Activated naive CD8-positive, alpha-beta T cell treated with anti-CD3 and anti-CD28 coated beads, Interleukin-2, amount 10 ng/mL, durations not matched to agents 7 days and 5 days (primary cell): ENCODE measurements around the gene DUSP7. TPM values are rescaled to one million over a fixed set of nuclear protein-coding genes. Genes with fewer than 3 reads are reported as not detected.
A peak's percentile ranks its signal among the peaks of the same experiment; 100 is the strongest.

ENCODE experiments used
- ATAC-seq: fragments of 150-1000 bp; cut with Tn5 transposase; one replicate; pipeline ENCODE4 v1.10.0; 2021; ENCODE audit warnings: low read depth, moderate library complexity
- POLR2A ChIA-PET: fragments of 350-600 bp; sonication (Branson Sonifier 250); formaldehyde crosslinking; loops from one replicate; lab custom pipeline; 2021; ENCODE audit warnings: antibody characterized with exemption; lab: Charles Lee
- DNase-seq: peaks from one replicate; pipeline ENCODE4 v3.0.0; 2021
- H3K27ac Mint-ChIP-seq: one replicate; pipeline ENCODE4 v1.8.0; 2022; ENCODE audit warnings: mild to moderate bottlenecking, mixed read lengths
- H3K27me3 Mint-ChIP-seq: one replicate; pipeline ENCODE4 v1.8.0; 2022; ENCODE audit warnings: mild to moderate bottlenecking, moderate library complexity, mixed read lengths
- H3K36me3 Mint-ChIP-seq: one replicate; pipeline ENCODE4 v1.8.0; 2021; ENCODE audit warnings: mild to moderate bottlenecking, mixed read lengths
- H3K4me1 Mint-ChIP-seq: one replicate; pipeline ENCODE4 v1.8.0; 2021; ENCODE audit warnings: mixed read lengths
- H3K4me3 Mint-ChIP-seq: one replicate; pipeline ENCODE4 v1.8.0; 2022; ENCODE audit warnings: mild to moderate bottlenecking, moderate library complexity, mixed read lengths
- H3K9me3 Mint-ChIP-seq: one replicate; pipeline ENCODE4 v1.8.0; 2021; ENCODE audit warnings: mixed read lengths
- total RNA-seq, 2 experiments: library from RNA; stranded (reverse); gene quantifications; one replicate each; pipeline ENCODE4 v1.2.3, GENCODE V29; 2021

The DUSP7 gene
- total RNA-seq, 2 experiments from 2014 or later, result 30.9 to 31.3 TPM

DNA sequence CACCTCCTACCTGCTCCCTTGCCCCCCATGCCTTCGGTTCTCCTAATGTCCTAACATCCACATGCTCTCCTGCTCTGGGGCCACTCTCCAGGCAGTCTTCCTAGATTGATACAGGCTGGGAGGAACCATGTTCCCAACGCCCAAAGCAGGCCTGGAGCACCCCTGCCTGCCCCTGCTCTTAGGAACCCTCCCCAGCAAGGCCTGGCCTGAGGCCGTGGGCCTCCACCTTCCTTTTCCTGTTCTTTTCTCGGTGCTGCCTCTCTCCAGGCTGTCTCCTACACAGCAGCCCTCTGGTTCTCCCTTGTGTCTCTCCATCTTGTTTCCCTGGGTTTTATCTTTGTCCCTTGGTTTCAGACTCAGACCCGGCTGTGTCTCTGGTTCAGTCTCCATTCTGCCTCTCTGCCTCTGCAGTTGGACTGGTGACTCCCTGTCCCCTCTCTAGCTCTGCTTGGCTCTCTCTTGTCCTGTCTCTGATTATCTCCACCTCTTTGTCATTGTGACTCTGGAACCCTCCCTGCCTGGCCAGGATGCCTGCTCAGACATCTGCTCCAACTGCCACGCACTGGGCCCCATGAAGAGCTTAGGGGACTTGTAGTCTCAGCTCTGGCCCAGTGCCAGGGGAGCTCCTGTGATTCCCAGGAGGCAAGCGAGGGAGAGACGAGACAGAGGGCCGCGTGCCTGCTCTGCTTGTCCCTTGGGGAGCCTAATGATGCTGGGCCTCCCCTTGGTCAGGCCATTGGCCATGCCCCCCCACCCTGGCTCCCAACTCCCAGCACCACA lies 34.7 kb downstream of the DUSP7 start:
- H3K27me3 Mint-ChIP-seq, result no peaks in the 10 kb centered on the region
- H3K27ac Mint-ChIP-seq, result no peak overlapping the region
- no peaks in the 10 kb centered on the region for H3K36me3 Mint-ChIP-seq
- H3K4me3 Mint-ChIP-seq, result no peak overlapping the region
- no peak for DNase-seq
- no peak for ATAC-seq
- POLR2A ChIA-PET, result no interaction called here
- no peaks in the 10 kb centered on the region for H3K9me3 Mint-ChIP-seq
- H3K4me1 Mint-ChIP-seq, result peaks cover 2% of the 10 kb centered on the region

- DNase-seq, result no peak
- no peak overlapping the region for H3K4me3 Mint-ChIP-seq
- POLR2A ChIA-PET, result no interaction called here
- ATAC-seq, result no peak
- H3K36me3 Mint-ChIP-seq, result no peaks in the 10 kb centered on the region
- no peaks in the 10 kb centered on the region for H3K9me3 Mint-ChIP-seq
- peaks cover 2% of the 10 kb centered on the region for H3K4me1 Mint-ChIP-seq
- H3K27me3 Mint-ChIP-seq, result no peaks in the 10 kb centered on the region
- H3K27ac Mint-ChIP-seq, result peak overlapping the region; percentile 30
Measured at GRCh38 chr3:52020796-52021195, 35.6 kb downstream of the DUSP7 start.

- H3K4me3 Mint-ChIP-seq, result no peak overlapping the region
- no peaks in the 10 kb centered on the region for H3K9me3 Mint-ChIP-seq
- no peak for DNase-seq
- no peak overlapping the region for H3K27ac Mint-ChIP-seq
- ATAC-seq, result no peak
- H3K27me3 Mint-ChIP-seq, result no peaks in the 10 kb centered on the region
- H3K36me3 Mint-ChIP-seq, result no peaks in the 10 kb centered on the region
- POLR2A ChIA-PET, result no interaction called here
- H3K4me1 Mint-ChIP-seq, result peaks cover 2% of the 10 kb centered on the region
Measured at GRCh38 chr3:52019352-52020080, 36.9 kb downstream of the DUSP7 start.

DNA sequence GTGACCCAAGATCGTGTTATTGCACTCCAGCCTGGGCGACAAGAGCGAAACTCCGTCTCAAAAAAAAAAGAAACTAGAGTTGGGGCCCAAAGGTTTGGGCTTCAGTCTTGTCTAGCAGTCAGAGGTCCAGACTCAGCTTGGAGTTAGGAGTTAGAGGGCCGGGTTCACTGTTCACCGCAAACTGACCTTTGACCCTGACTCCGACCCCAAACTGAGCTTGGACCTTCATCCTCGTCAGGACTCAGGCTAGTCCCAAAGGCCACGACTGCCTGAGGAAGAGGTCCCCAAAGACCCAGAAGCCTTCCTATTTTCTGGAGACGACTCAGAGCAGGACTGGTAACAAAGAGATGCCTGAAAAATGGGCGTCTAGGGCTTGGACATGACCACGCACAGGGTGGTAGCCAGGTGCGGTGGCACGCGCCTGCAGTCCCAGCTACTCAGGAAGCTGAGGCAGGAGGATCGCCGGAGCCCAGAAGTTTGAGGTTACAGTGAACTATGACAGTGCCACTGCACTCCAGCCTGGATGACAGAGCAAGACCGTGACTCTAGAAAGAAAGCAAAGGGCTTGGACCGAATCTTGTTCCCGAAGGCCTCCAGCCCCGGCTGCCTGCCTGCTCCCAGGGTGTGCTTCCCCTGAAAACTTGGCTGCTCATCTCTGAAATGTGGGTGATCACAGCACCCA lies 37.9 kb downstream of the DUSP7 start:
- H3K27ac Mint-ChIP-seq, result no peak overlapping the region
- ATAC-seq (no peak), DNase-seq (no peak)
- H3K9me3 Mint-ChIP-seq, result no peaks in the 10 kb centered on the region
- H3K36me3 Mint-ChIP-seq, result no peaks in the 10 kb centered on the region
- peaks cover 2% of the 10 kb centered on the region for H3K4me1 Mint-ChIP-seq
- no peak overlapping the region for H3K4me3 Mint-ChIP-seq
- H3K27me3 Mint-ChIP-seq, result no peaks in the 10 kb centered on the region
- POLR2A ChIA-PET, result no interaction called here

- ATAC-seq, result no peak
- H3K36me3 Mint-ChIP-seq, result no peaks in the 10 kb centered on the region
- DNase-seq, result no peak
- H3K4me1 Mint-ChIP-seq, result peaks cover 4% of the 10 kb centered on the region
- no peak overlapping the region for H3K4me3 Mint-ChIP-seq
- POLR2A ChIA-PET, result no interaction called here
- no peaks in the 10 kb centered on the region for H3K27me3 Mint-ChIP-seq
- no peaks in the 10 kb centered on the region for H3K9me3 Mint-ChIP-seq
- H3K27ac Mint-ChIP-seq, result no peak overlapping the region
Measured at GRCh38 chr3:52017586-52017985, 38.8 kb downstream of the DUSP7 start.

GRCh38 chr3:52015438-52016228 lies 40.7 kb downstream of the DUSP7 start:
- Mint-ChIP-seq H3K4me1 (peaks cover 4% of the 10 kb centered on the region), H3K4me3 (no peak overlapping the region), H3K27ac (no peak overlapping the region), H3K9me3 (no peaks in the 10 kb centered on the region), H3K36me3 (no peaks in the 10 kb centered on the region), H3K27me3 (no peaks in the 10 kb centered on the region)
- DNase-seq, result no peak
- ATAC-seq, result no peak
- POLR2A ChIA-PET, result no interaction called here

DNA sequence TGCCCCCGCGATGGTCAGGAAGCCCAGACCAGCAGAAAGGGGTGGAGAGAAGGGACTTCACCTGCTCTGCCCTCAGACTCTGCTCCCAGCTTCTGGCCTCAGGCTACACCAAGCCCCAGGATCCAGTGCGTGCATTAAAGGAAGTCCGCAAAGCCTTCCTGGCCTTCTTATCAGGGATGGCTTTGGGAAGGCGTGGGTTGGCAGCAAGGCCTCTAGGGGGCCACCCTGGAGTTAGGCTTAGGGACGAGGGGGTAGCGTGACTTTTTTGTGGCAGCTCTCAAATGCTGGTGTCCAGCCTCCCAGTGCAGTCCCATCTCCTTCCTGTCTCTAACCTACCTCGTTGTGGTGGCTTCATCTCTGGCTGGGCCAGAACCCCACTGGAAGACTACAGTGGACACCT lies 41.8 kb downstream of the DUSP7 start:
- no peaks in the 10 kb centered on the region for H3K36me3 Mint-ChIP-seq
- DNase-seq (no peak), ATAC-seq (no peak)
- no peak overlapping the region for H3K4me3 Mint-ChIP-seq
- POLR2A ChIA-PET, result interaction anchor here (0.6 kb wide), 1 partner anchor 140 kb away, joined by 3 read pairs; no protein-coding TSS in a partner anchor
- H3K9me3 Mint-ChIP-seq, result no peaks in the 10 kb centered on the region
- H3K27me3 Mint-ChIP-seq, result no peaks in the 10 kb centered on the region
- H3K27ac Mint-ChIP-seq, result no peak overlapping the region
- peaks cover 4% of the 10 kb centered on the region for H3K4me1 Mint-ChIP-seq

DNA sequence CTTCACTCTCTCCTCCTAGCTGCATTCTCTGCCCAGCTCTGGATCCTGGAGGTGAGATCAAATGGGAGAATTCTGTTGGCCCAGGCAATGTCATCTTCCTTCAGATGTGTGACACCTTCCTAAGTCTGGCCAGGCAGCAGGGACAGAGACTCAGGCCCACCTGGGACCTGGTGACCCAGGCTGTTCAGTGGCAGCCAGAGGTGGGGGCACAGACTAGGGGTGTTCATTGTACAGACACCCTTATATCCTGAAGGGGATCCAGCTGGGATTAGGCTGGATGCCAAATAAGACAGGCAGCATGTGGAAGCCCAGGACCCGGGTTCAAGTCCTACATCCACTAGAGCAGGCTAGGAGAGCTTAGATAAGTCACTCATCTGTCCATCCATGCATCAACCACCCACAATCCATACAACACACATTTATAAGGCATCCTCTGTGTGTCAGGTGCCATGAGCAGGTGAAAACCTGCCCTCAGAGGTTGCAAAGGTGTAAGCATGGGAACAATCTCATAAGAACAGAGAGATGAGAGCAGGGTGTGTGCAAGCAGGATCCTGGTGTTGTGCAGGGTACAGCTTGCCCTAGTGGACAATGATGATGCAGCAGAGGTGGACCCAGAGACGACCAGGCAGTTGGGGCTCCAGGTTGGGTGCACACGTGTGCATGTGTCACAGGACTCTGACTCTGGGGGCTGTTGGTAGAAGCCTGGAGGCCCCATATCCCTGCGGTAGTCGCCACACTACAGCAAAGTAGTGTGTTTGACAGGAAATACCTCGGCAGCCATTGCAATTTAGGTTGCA lies 42.4 kb downstream of the DUSP7 start:
- ATAC-seq (no peak), DNase-seq (no peak)
- Mint-ChIP-seq H3K9me3 (no peaks in the 10 kb centered on the region), H3K36me3 (no peaks in the 10 kb centered on the region), H3K27me3 (no peaks in the 10 kb centered on the region), H3K4me3 (no peak overlapping the region), H3K4me1 (peaks cover 4% of the 10 kb centered on the region), H3K27ac (no peak overlapping the region)
- POLR2A ChIA-PET, result no interaction called here

DNA sequence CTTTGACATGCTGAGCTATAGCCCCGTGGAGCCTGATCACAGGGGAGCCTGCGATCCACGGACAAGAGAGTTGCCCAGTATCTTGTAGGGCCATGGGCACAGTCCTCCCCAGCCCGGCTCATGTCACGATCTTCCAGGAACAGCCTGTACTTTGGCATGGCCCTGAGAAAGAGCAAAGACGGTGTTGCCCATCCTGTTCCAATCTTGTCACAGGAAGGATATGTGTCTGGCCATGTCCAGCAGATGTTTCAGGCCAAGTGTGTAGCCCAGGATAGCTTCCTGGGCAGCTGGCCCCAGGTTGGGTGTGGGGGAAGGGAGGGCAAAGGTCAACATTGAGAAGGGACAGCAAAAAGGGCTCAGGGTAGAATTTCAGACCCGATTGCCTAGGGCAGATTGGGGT lies 43.7 kb downstream of the DUSP7 start:
- DNase-seq (no peak), ATAC-seq (no peak)
- H3K4me1 Mint-ChIP-seq, result peaks cover 4% of the 10 kb centered on the region
- H3K27ac Mint-ChIP-seq, result no peak overlapping the region
- H3K9me3 Mint-ChIP-seq, result no peaks in the 10 kb centered on the region
- H3K36me3 Mint-ChIP-seq, result no peaks in the 10 kb centered on the region
- POLR2A ChIA-PET, result interaction anchor here (0.7 kb wide), 1 partner anchor 44 kb away, joined by 4 read pairs; the partner anchor contains the start of gene DUSP7
- no peaks in the 10 kb centered on the region for H3K27me3 Mint-ChIP-seq
- H3K4me3 Mint-ChIP-seq, result no peak overlapping the region

- peak overlapping the region; percentile 1 for H3K27ac Mint-ChIP-seq
- H3K4me1 Mint-ChIP-seq, result peaks cover 8% of the 10 kb centered on the region
- POLR2A ChIA-PET, result interaction anchor here (0.8 kb wide), 1 partner anchor 44 kb away, joined by 3 read pairs; no protein-coding TSS in a partner anchor
- H3K27me3 Mint-ChIP-seq, result no peaks in the 10 kb centered on the region
- ATAC-seq (no peak), DNase-seq (no peak)
- no peak overlapping the region for H3K4me3 Mint-ChIP-seq
- no peaks in the 10 kb centered on the region for H3K36me3 Mint-ChIP-seq
- no peaks in the 10 kb centered on the region for H3K9me3 Mint-ChIP-seq
Measured at GRCh38 chr3:52010431-52010830, 45.9 kb downstream of the DUSP7 start.

- POLR2A ChIA-PET, result interaction anchor here (0.6 kb wide), 1 partner anchor 194 kb away, joined by 4 read pairs; no protein-coding TSS in a partner anchor
- H3K9me3 Mint-ChIP-seq, result no peaks in the 10 kb centered on the region
- no peak for ATAC-seq
- no peaks in the 10 kb centered on the region for H3K36me3 Mint-ChIP-seq
- H3K4me1 Mint-ChIP-seq, result peaks cover 4% of the 10 kb centered on the region
- H3K27ac Mint-ChIP-seq, result no peak overlapping the region
- peaks cover 2% of the 10 kb centered on the region for H3K27me3 Mint-ChIP-seq
- no peak overlapping the region for H3K4me3 Mint-ChIP-seq
- DNase-seq, result no peak
Measured at GRCh38 chr3:52007291-52007690, 49.1 kb downstream of the DUSP7 start.

DNA sequence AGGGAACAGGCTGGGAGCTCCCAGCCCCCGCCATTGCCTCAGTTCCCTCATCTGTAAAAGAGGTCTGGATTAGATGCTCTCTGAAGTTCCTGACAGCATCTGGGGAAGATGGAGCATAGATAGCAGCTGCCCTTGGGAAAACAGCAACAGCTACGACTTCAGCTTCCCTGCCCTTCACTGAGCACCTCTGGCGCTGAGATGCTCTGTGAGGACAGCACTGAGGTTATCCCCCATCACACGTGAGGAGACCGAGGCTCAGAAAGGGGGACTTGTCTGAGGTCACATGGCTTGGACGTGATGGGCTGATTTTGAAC lies 49.6 kb downstream of the DUSP7 start:
- no peaks in the 10 kb centered on the region for H3K9me3 Mint-ChIP-seq
- ATAC-seq (no peak), DNase-seq (no peak)
- POLR2A ChIA-PET, result no interaction called here
- H3K27ac Mint-ChIP-seq, result no peak overlapping the region
- H3K36me3 Mint-ChIP-seq, result no peaks in the 10 kb centered on the region
- no peak overlapping the region for H3K4me3 Mint-ChIP-seq
- peaks cover 2% of the 10 kb centered on the region for H3K27me3 Mint-ChIP-seq
- H3K4me1 Mint-ChIP-seq, result peaks cover 6% of the 10 kb centered on the region
